HK-2 (cell line): ENCODE data around the gene ALX3.
"Not testable (repeated sequence)": the region's sequence is repeated elsewhere in the genome, so short reads cannot be mapped to it uniquely, and the experiment has no call there.

ENCODE experiments used
- DNase-seq: peaks from one replicate; pipeline ENCODE4 v3.0.0-alpha.2; 2018; ENCODE audit not compliant: unreplicated experiment

ALX3 gene

GRCh38 chr1:110047463-110047862, 23.0 kb downstream of the ALX3 start:
- no peak for DNase-seq

GRCh38 chr1:110043016-110043415, 27.5 kb downstream of the ALX3 start:
- DNase-seq: no peak

GRCh38 chr1:110040548-110040947, 29.9 kb downstream of the ALX3 start:
- DNase-seq: no peak

- DNase-seq: no peak
Measured at GRCh38 chr1:110039641-110040040, 30.8 kb downstream of the ALX3 start.

- DNase-seq: no peak
Measured at GRCh38 chr1:110038271-110038670, 32.2 kb downstream of the ALX3 start.

GRCh38 chr1:110035236-110035752, 35.2 kb downstream of the ALX3 start:
- no peak for DNase-seq

- peak; percentile 93 for DNase-seq
Measured at GRCh38 chr1:110034451-110035235, 35.8 kb downstream of the ALX3 start, which contains the start of gene STRIP1. Gene STRIP1 (plus strand): TSS chr1:110034624. CDS start chr1:110034638, 14 bp downstream.

GRCh38 chr1:110034040-110034450, 36.4 kb downstream of the ALX3 start:
- DNase-seq: no peak

- no peak for DNase-seq
Measured at GRCh38 chr1:110033421-110033820, 37.1 kb downstream of the ALX3 start.

- no peak for DNase-seq
Measured at GRCh38 chr1:110032327-110032726, 38.1 kb downstream of the ALX3 start.

GRCh38 chr1:110030687-110031086, 39.8 kb downstream of the ALX3 start:
- DNase-seq: not testable (repeated sequence)

- DNase-seq: no peak
Measured at GRCh38 chr1:110024613-110025012, 45.9 kb downstream of the ALX3 start.

- no peak for DNase-seq
Measured at GRCh38 chr1:110021285-110021684, 49.2 kb downstream of the ALX3 start.

- DNase-seq: no peak
Measured at GRCh38 chr1:110019770-110020169, 50.7 kb downstream of the ALX3 start.

- no peak for DNase-seq
Measured at GRCh38 chr1:110018396-110018795, 52.1 kb downstream of the ALX3 start.

- DNase-seq: no peak
Measured at GRCh38 chr1:110017792-110018191, 52.7 kb downstream of the ALX3 start.

GRCh38 chr1:110012100-110012780, 58.2 kb downstream of the ALX3 start:
- no peak for DNase-seq

GRCh38 chr1:110011527-110012041, 58.9 kb downstream of the ALX3 start:
- DNase-seq: peak; percentile 21
